Measurements from ENCODE around the gene HDAC6.

HDAC6 gene

GRCh38 chrX:48801280-48802088 is at the start of gene HDAC6:
Gene HDAC6, plus strand, starts transcription at chrX:48802067. Its CDS starts 626 bp downstream, at chrX:48802693.
- peak; percentile 61 to 98 (median 94) for DNase-seq

- DNase-seq = no peak
Measured at GRCh38 chrX:48752498-48752897, 49.4 kb upstream of the HDAC6 start.

DNA sequence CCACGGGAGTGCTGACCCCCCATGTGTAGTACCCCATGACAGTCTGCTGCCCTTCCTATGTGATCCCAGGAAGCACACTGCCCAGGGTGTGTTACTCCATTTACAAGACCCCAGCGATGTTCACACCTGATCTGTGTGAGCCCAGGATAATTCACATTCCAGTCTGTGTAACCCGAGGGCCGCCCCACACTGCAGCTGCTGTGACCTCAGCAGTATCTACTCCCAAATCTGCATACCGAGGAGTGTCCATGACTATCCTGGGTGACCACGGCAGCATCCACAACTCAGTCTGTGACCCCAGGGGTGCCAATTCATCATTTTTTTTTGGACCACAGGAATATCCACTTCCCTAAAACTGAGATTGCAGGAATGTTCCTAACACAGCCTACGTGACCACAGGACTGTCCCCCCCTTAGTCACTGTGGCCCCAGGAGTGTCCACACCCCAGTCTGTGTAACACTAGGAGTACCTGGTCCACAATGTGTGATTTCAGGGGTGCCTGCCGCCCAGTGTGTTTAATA is 48.1 kb upstream of the HDAC6 start:
- DNase-seq = no peak

DNA sequence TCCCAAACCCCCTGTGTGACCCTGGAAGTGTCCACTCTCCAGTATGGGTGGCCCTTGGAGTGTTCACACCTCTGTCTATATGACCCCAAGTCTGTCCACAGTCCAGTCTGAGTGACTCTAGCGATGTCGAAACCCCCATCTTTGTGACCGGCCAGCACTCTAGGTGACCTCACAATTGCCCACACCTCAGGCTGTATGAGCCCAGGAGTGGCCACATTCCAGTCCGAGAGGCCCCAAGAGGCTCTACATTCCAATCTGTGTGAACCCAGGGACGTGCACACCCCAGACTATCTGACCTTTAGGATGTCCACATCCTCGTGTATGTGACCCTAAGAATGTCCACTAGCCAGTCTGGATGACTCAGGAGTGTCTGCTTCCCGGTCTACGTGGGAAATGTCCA is 47.6 kb upstream of the HDAC6 start:
- DNase-seq = no peak

GRCh38 chrX:48761674-48762471 is 40.0 kb upstream of the HDAC6 start, which contains the start of gene GLOD5:
Gene GLOD5, plus strand, starts transcription at chrX:48761747. Its CDS starts 44 bp downstream, at chrX:48761791.
- DNase-seq = no peak

DNA sequence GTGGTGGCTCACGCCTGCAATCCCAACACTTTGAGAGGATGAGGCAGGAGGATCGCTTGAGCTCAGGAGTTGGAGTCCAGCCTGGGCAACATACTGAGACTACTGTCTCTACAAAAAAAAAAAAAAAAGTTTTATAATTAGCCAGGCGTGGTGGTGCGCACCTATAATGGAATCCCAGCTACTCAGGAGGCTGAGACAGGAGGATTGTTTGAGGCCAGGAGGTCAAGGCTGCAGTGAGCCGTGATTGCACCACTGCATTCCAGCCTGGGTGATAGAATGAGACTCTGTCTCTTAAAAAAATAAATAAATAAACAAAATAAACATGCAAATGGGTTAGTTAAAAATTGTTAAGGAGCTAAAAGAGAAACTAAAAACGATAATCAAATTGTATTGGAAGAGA is 32.6 kb upstream of the HDAC6 start:
- no peak for DNase-seq

DNA sequence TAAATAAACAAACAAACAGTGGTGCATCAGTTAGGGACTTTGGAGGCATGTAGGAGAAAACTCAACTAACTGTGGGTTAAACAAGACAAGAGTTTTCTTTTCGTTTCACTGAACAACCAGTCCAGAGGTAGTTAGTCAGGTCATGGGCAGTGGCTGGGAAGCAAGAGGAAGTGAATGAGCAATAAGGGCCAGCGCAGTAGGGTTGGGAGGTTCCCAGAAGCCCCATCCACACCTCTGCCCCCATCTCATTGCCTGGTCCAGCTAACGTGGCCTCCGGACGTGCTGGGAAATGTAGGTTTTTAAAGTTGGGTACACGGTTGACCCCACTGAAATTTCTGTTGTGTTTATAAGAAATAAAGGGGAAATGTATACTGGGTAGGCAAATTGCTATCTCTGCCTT is 31.6 kb upstream of the HDAC6 start:
- no peak for DNase-seq

DNA sequence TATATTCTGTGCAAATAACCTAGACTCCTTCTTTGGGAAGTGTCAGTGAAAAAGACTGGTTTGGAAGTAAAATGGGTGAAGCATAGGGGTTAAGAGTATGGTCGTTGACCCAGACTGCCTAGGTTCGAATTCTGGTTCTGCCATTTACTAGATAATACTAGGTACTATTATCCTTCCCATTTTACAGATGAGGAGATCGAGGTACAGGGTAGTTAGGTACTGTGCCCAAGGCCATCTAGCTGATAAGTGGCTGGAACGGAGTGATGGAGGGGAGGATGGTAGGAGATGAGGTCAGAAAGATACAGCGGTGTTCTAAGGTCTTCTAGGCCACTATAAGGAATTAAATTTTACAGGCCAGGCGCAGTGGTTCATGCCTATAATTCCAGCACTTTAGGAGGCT is 29.3 kb upstream of the HDAC6 start:
- DNase-seq = no peak

GRCh38 chrX:48776818-48777439 is 24.9 kb upstream of the HDAC6 start:
- DNase-seq = no peak

DNA sequence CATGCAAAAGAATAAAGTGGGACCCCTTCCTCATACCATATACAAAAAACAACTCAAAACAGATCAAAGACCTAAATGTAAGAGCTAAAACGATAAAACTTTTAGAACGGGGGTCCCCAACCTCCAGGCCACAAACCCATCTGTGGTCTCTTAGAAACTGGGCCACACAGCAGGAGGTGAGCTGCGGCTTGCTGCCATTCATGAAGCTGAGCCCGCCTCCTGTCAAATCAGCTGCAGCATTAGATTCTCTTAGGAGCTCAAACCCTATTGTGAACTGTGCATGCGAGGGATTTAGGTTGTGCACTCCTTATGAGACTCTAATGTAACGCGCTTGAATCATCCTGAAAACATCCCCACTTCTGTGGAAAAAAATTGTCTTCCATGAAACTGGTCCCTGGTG is 22.5 kb upstream of the HDAC6 start:
- no peak for DNase-seq

DNA sequence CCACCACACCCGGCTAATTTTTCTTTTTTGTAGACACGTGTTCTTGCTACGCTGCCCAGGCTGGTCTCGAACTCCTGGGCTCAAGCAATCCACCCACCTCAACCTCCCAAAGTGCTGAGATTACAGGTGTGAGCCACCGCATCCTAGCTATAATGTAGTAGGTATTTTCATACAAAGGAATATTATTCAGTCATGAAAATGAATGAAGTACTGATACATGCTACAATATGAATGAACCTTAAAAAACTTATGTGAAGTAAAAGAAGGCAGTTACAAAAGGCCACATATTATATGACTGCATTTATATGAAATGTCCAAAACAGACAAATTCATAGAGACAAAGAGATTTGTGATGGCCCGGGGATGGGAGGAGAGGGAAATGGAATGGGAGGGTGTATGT is 20.2 kb upstream of the HDAC6 start:
- no peak for DNase-seq

DNA sequence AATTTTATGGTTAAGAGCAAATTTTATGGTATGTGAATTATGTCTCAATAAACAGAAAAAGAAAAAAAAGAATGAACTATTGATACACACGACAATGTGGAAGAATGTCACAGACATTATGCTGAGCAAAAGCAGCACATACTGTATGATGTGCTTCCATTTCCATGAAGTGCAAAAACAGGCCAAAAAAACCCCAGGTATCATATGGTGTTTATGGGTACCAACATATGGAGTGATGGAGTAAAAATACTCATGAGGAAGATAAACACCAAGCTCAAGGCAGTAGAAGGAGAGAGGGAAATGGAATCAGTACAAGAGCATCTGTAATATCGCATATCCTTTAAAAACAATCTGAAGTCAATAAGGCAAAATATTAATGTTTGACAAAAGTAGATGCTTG is 19.7 kb upstream of the HDAC6 start:
- DNase-seq = no peak

DNA sequence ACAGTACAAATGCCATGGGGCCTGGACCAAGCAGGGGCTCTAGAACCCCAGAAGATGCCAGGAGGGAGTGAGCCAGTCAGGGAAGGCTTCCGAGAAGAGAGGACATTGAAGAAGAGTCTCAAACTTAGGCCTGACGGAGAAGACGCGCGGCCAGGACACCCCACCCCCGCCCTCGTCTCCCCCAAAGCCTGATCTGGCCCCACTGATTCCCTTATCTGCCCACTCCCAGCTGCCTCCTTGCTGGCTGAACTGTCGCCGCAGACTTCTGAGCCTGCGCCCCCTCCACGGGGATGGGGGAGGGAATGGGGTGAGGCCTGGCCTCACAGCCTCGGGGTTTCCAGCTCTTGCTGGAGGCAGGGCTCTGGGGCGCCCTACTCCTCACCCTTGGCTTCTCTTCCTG is 19.1 kb upstream of the HDAC6 start:
- DNase-seq = no peak

GRCh38 chrX:48784726-48785125 is 17.1 kb upstream of the HDAC6 start:
- no peak for DNase-seq

DNA sequence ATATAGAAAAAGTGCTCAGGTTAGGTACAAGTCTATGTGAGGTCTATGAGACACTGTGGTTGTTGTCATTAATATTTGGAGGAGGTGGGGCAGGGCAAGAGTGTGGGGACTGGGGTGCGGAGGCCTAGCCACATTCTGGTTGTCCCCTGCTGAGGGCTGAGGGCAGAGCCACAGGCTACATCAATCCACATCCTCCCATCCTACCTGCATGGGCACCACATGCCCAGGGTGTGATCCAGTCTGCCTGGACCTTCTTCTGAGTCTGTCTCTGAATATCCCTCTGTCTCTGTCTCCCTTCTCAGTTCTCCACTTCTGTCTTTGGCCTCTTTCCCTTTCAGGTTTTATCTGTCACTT is 16.7 kb upstream of the HDAC6 start:
- DNase-seq = no peak

DNA sequence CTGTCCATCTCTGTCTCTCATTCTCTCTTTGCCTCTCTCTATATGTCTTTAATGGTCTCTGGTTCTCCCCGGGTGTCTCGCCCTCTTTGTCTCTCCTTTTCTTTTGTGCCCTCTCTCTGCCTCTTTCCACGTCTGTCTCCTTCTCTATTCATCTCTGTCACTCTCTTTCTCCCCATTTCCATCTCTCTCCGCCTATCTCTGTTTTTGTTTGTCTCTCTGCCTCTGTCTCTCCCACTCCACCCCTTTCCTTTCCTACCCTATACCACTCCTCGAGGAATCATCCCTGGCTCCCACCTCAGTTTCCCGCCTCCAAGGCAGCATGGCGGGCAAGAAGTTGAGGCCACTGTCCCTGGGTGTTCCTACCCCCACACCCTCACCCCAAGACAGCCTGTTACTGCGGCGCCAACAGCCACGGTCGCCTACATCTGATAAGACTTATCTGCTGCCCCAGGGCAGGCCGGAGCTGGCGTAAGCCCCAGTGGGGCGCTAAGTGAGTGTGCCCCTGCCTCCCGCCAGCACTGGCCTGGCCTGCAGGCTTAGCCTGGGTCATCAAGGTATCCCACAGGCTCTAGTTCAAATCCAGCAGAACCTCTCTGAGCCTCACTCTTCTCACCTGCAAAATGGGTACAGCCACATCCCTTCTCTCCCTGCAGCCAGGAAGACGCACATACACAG is 16.2 kb upstream of the HDAC6 start:
- no peak for DNase-seq

- DNase-seq = no peak
Measured at GRCh38 chrX:48786341-48786800, 15.5 kb upstream of the HDAC6 start, which contains the start of gene GATA1. Gene GATA1, plus strand, starts transcription at chrX:48786590. Its CDS starts 4,520 bp downstream, at chrX:48791110.

DNA sequence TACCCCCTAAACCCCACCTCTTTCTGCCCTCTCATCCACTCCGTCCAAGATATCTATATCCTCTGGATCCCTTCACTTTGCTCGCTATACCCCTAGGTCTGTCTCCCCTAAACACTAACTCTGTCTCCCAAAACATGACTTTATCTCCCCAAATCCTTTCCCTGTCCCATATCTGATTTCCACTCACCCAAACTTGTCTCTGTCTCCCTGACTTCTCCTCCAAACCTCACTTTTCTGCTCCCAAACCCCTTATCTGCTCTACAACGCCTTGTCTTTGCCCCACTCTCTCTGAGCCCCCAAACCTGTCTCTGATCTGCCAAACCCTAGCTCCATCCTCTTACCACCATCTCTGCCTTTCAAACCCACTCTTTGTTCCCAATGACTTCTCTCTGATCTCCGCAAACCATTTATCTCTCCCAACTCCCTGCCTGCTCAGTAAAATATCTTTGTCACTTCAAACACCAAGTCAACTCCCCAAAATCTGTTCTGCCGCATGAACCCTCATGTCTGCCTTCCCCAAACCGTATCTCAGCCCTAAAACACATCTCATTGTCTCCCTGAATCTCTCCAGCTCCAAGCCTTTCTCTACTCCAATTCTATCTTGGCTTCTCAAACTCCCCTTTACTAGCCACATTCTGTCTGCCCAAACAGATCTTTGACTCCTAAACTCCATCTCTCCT is 14.9 kb upstream of the HDAC6 start:
- DNase-seq = no peak

DNA sequence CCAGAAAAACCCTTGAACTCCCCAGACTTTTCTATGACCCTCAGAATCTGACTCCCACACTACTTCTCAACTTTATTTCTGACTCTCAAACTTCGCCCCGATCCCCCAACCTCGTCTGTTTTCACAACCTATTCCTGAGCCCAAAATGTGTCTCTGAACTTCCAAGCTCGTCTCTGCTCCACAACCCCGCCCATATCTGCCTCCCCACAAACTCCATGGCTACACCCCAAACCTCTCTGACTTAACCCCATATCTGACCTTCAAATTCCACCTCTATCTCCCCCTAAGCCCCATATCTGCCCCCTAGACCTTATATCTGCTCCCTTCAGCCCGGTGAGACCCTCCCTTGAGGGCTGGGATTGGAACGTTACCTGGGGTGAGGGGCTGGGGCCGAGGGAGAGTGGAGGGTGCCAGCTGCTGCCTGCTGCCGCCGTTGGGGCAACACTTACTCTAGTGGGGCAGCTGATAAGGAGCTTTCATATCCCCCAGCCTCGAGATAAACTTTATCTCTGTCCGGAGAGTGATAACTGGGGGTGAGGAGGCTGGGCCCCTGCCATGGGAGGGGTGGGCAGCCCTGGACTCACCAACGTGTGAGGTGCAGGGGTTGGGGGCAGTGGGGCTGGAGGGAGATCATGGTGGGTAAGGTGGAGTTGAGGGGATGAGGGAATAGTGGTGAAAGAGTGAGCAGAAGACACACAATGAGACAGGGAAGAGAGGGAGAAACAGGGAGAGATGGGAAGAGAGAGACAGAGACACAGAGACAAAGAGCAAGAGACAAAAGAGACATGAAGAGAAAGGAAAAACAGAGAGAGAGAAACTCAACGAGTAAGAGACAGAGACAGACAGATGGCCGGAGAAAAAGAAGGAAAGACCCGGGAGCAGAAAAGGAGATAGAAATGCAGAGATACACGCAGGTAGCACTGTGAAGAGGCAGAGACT is 14.1 kb upstream of the HDAC6 start:
- DNase-seq = no peak
